Measurements from ENCODE around the gene POLR3K.

The POLR3K gene

DNA sequence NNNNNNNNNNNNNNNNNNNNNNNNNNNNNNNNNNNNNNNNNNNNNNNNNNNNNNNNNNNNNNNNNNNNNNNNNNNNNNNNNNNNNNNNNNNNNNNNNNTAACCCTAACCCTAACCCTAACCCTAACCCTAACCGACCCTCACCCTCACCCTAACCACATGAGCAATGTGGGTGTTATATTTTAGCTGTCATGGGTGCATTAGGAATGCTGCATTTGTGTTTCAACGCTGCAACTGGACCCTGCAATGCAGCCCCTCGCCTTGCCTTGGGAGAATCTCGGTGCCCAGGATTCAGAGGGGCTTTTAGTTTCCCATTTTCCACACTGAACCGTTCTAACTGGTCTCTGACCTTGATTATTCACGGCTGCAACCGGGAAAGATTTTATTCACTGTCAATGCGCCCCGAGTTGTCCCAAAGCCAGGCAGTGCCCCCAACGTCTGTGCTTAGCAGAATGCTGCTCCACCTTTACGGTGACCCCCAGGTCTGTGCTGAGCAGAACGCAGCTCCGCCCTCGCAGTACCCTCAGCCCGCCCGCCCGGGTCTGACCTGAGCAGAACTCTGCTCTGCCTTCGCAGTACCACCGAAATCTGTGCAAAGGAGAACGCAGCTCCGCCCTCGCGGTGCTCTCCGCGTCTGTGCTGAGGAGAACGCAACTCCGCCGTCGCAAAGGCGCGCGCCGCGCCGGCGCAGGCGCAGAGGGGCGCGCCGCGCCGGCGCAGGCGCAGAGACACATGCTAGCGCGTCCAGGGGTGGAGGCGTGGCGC, 43.3 kb downstream of the POLR3K start:
- H3K27ac ChIP-seq, result no peak overlapping the region
- TF ChIP-seq, protein P1, sequence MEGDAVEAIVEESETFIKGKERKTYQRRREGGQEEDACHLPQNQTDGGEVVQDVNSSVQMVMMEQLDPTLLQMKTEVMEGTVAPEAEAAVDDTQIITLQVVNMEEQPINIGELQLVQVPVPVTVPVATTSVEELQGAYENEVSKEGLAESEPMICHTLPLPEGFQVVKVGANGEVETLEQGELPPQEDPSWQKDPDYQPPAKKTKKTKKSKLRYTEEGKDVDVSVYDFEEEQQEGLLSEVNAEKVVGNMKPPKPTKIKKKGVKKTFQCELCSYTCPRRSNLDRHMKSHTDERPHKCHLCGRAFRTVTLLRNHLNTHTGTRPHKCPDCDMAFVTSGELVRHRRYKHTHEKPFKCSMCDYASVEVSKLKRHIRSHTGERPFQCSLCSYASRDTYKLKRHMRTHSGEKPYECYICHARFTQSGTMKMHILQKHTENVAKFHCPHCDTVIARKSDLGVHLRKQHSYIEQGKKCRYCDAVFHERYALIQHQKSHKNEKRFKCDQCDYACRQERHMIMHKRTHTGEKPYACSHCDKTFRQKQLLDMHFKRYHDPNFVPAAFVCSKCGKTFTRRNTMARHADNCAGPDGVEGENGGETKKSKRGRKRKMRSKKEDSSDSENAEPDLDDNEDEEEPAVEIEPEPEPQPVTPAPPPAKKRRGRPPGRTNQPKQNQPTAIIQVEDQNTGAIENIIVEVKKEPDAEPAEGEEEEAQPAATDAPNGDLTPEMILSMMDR (conservative IDR thresholded peaks at IDR 0.05), result no peak
